H1 (cell line): ENCODE data around the gene PCDHB6. TPM values are rescaled to one million over a fixed set of nuclear protein-coding genes. Genes with fewer than 3 reads are reported as not detected.

Source experiments
- CTCF ChIA-PET: fragments of 300-600 bp; sonication (Branson Sonifier 250); formaldehyde crosslinking; loops from one replicate; lab custom pipeline; 2021; ENCODE audit not compliant: partially characterized antibody; lab: Charles Lee
- POLR2A ChIA-PET: fragments of 300-600 bp; sonication (Branson Sonifier 250); formaldehyde crosslinking; loops from one replicate; lab custom pipeline; 2021; ENCODE audit warnings: inconsistent platforms; ENCODE audit not compliant: partially characterized antibody; lab: Charles Lee
- DNase-seq, 2 experiments: peaks; one replicate each; pipeline versions ENCODE4 v3.0.0 to v3.0.0-alpha.2; 2010 to 2022; ENCODE audit warnings: low spot score in 2 of 2, low read depth in 1 of 2, mixed read lengths in 1 of 2
- FAIRE-seq: peaks from 2 replicates; lab custom pipeline; 2011; peaks lifted over from hg19 to GRCh38; lab: Jason Lieb, UNC
- H2AFZ ChIP-seq: 2 replicates; pipeline ENCODE4 v1.8.1; 2012; ENCODE audit warnings: low read length, inconsistent platforms
- H2AK5ac ChIP-seq: 2 replicates; pipeline ENCODE4 v1.6.1; 2013; ENCODE audit warnings: low read depth, low read length
- H2BK120ac ChIP-seq: replicated peaks from 2 replicates; pipeline ENCODE3; 2013; ENCODE audit warnings: low read depth, low read length, inconsistent platforms
- H2BK12ac ChIP-seq: 2 replicates; pipeline ENCODE4 v1.6.1; 2013; ENCODE audit warnings: low read depth, low read length
- H2BK15ac ChIP-seq: 2 replicates; pipeline ENCODE4 v1.6.1; 2013; ENCODE audit warnings: low read length
- H2BK20ac ChIP-seq: 2 replicates; pipeline ENCODE4 v1.6.1; 2013; ENCODE audit warnings: low read length
- H2BK5ac ChIP-seq: 2 replicates; pipeline ENCODE4 v1.6.1; 2013; ENCODE audit warnings: low read depth, low read length
- H3K14ac ChIP-seq: 2 replicates; pipeline ENCODE4 v1.6.1; 2013; ENCODE audit warnings: inconsistent platforms; ENCODE audit not compliant: insufficient read length
- H3K18ac ChIP-seq: 2 replicates; pipeline ENCODE4 v1.6.1; 2013; ENCODE audit warnings: low read length; ENCODE audit errors: extremely low read depth
- H3K23ac ChIP-seq: 2 replicates; pipeline ENCODE4 v1.6.1; 2013; ENCODE audit warnings: inconsistent platforms; ENCODE audit not compliant: insufficient read length
- H3K23me2 ChIP-seq: 2 replicates; pipeline ENCODE4 v1.6.1; 2013; ENCODE audit warnings: low read depth, low read length
- H3K27ac ChIP-seq: 2 replicates; pipeline ENCODE4 v1.6.1; 2011; ENCODE audit warnings: low read depth, low read length, inconsistent platforms
- H3K27me3 ChIP-seq, 4 experiments: replicated peaks in 1 of 4; 1 replicate in 1 of 4; 2 replicates in 3 of 4; pipeline versions ENCODE4 v1.6.1 to v1.8.1; 2011 to 2013; ENCODE audit warnings: low read length in 3 of 4, mild to moderate bottlenecking in 3 of 4, inconsistent platforms in 2 of 4, mixed read lengths in 2 of 4, moderate library complexity in 1 of 4; ENCODE audit not compliant: control insufficient read depth in 3 of 4, insufficient read depth in 3 of 4; ENCODE audit errors: extremely low read depth in 1 of 4
- H3K36me3 ChIP-seq, 4 experiments: 2 replicates each; pipeline versions ENCODE4 v1.6.1 to v1.8.1; 2011 to 2013; ENCODE audit warnings: mild to moderate bottlenecking in 4 of 4, low read length in 3 of 4, moderate library complexity in 2 of 4, control low read depth in 1 of 4, inconsistent platforms in 1 of 4; ENCODE audit not compliant: insufficient read depth in 4 of 4, control insufficient read depth in 2 of 4
- H3K4ac ChIP-seq: replicated peaks from 2 replicates; pipeline ENCODE3; 2013; ENCODE audit warnings: low read length, low read depth, mixed read lengths, inconsistent platforms; ENCODE audit not compliant: insufficient read length
- H3K4me1 ChIP-seq, 4 experiments: replicated peaks in 1 of 4; 1 replicate in 1 of 4; 2 replicates in 3 of 4; pipeline versions ENCODE4 v1.6.1 to v1.8.1; 2011 to 2013; ENCODE audit warnings: low read length in 3 of 4, inconsistent platforms in 2 of 4, mixed read lengths in 1 of 4; ENCODE audit not compliant: insufficient read depth in 4 of 4, control insufficient read depth in 3 of 4
- H3K4me2 ChIP-seq, 2 experiments: 2 replicates each; pipeline versions ENCODE4 v1.6.1 to v1.8.1; 2011 to 2013; ENCODE audit warnings: low read depth in 2 of 2, low read length in 2 of 2, control low read depth in 1 of 2, inconsistent platforms in 1 of 2, mild to moderate bottlenecking in 1 of 2; ENCODE audit not compliant: insufficient read depth in 1 of 2
- H3K4me3 ChIP-seq, 4 experiments: fragments of 200-600, 300-600 bp in 1 of 4; sonication (generic), shearing (Covaris generic), sonication (Bioruptor Twin) in 1 of 4; 2 replicates each; pipeline versions ENCODE4 v1.5.1 to v1.8.1; 2011 to 2016; ENCODE audit warnings: low read length in 4 of 4, low read depth in 3 of 4, control low read depth in 2 of 4, inconsistent platforms in 2 of 4, mild to moderate bottlenecking in 2 of 4, mixed read lengths in 1 of 4, moderate library complexity in 1 of 4; ENCODE audit not compliant: insufficient read depth in 2 of 4; ENCODE audit errors: extremely low read depth in 1 of 4
- H3K56ac ChIP-seq: replicated peaks from 2 replicates; pipeline ENCODE3; 2013; ENCODE audit warnings: low read depth, mild to moderate bottlenecking, mixed read lengths, low read length, inconsistent platforms; ENCODE audit not compliant: insufficient read length
- H3K79me1 ChIP-seq: 2 replicates; pipeline ENCODE4 v1.6.1; 2013; ENCODE audit warnings: low read depth, low read length, control low read depth
- H3K79me2 ChIP-seq, 2 experiments: 2 replicates each; pipeline versions ENCODE4 v1.6.1 to v1.8.1; 2012 to 2013; ENCODE audit warnings: low read length in 2 of 2, mild to moderate bottlenecking in 2 of 2, inconsistent platforms in 1 of 2; ENCODE audit not compliant: insufficient read depth in 2 of 2, control insufficient read depth in 1 of 2
- H3K9ac ChIP-seq, 4 experiments: replicated peaks in 1 of 4; 1 replicate in 1 of 4; 2 replicates in 3 of 4; pipeline versions ENCODE4 v1.6.1 to v1.8.1; 2011 to 2013; ENCODE audit warnings: low read depth in 3 of 4, low read length in 3 of 4, control low read depth in 2 of 4, mild to moderate bottlenecking in 2 of 4, moderate library complexity in 2 of 4, inconsistent platforms in 1 of 4; ENCODE audit errors: extremely low read depth in 1 of 4
- H3K9me3 ChIP-seq, 2 experiments: 2 replicates each; pipeline versions ENCODE4 v1.6.1 to v1.8.1; 2012 to 2013; ENCODE audit warnings: mild to moderate bottlenecking in 2 of 2, moderate library complexity in 2 of 2, control low read depth in 1 of 2, inconsistent platforms in 1 of 2, low read depth in 1 of 2, low read length in 1 of 2, mixed read lengths in 1 of 2; ENCODE audit not compliant: insufficient read depth in 2 of 2
- H4K20me1 ChIP-seq, 2 experiments: replicated peaks in 1 of 2; 2 replicates each; pipeline versions ENCODE3 to v1.8.1; 2011 to 2013; ENCODE audit warnings: inconsistent platforms in 2 of 2, low read length in 2 of 2, mild to moderate bottlenecking in 1 of 2; ENCODE audit not compliant: insufficient read depth in 2 of 2, control insufficient read depth in 1 of 2
- H4K5ac ChIP-seq: 2 replicates; pipeline ENCODE4 v1.6.1; 2013; ENCODE audit warnings: low read length, low read depth, mixed read lengths, inconsistent platforms; ENCODE audit not compliant: insufficient read length
- H4K8ac ChIP-seq: 2 replicates; pipeline ENCODE4 v1.8.0; 2013; ENCODE audit warnings: mild to moderate bottlenecking, moderate library complexity, low read length, inconsistent platforms; ENCODE audit not compliant: insufficient read depth; ENCODE audit errors: extremely low read depth
- H4K91ac ChIP-seq: replicated peaks from 2 replicates; pipeline ENCODE3; 2013; ENCODE audit warnings: low read length, mixed read lengths, inconsistent platforms; ENCODE audit not compliant: insufficient read length
- CBX5 ChIP-seq: fragments of 300-800, 300-1000 bp; sonication (generic); IDR thresholded peaks from 2 replicates; pipeline ENCODE4 v1.7.1; 2016; ENCODE audit warnings: antibody characterized with exemption, low read length, low read depth
- CBX8 ChIP-seq: fragments of 300-800, 300-1000 bp; sonication (generic); IDR thresholded peaks from 2 replicates; pipeline ENCODE4 v1.7.1; 2016; ENCODE audit warnings: low read depth, low read length, borderline replicate concordance
- CHD2 ChIP-seq: IDR thresholded peaks from 2 replicates; pipeline ENCODE4 v1.6.1; 2012; ENCODE audit warnings: low read length, improper control_type of control experiment
- CREB1 ChIP-seq: IDR thresholded peaks from 2 replicates; pipeline ENCODE4 v1.6.1; 2012; ENCODE audit warnings: inconsistent platforms
- EGR1 ChIP-seq: IDR thresholded peaks from 2 replicates; pipeline ENCODE4 v1.6.1; 2011; ENCODE audit warnings: low read depth, low read length, borderline replicate concordance
- HDAC2 ChIP-seq, 2 experiments: fragments of 300-600 bp in 1 of 2; sonication (generic) in 1 of 2; IDR thresholded peaks; 2 replicates each; pipeline ENCODE4 v1.6.1; 2011 to 2012; ENCODE audit warnings: low read depth in 2 of 2, low read length in 2 of 2, mild to moderate bottlenecking in 2 of 2, moderate library complexity in 2 of 2, borderline replicate concordance in 1 of 2, inconsistent platforms in 1 of 2
- JUN ChIP-seq: IDR thresholded peaks from 2 replicates; pipeline ENCODE4 v1.6.1; 2011; ENCODE audit warnings: low read depth, mild to moderate bottlenecking, improper control_type of control experiment, low read length
- MAFK ChIP-seq: IDR thresholded peaks from 2 replicates; pipeline ENCODE4 v1.6.1; 2012; ENCODE audit warnings: low read depth, mild to moderate bottlenecking, improper control_type of control experiment, low read length
- NRF1 ChIP-seq: IDR thresholded peaks from 2 replicates; pipeline ENCODE4 v1.6.1; 2011; ENCODE audit warnings: mild to moderate bottlenecking, low read depth, low read length, improper control_type of control experiment
- POLR2AphosphoS5 ChIP-seq: IDR thresholded peaks from 2 replicates; pipeline ENCODE4 v1.6.1; 2011; ENCODE audit warnings: low read depth, low read length
- POU5F1 ChIP-seq: IDR thresholded peaks from 2 replicates; pipeline ENCODE4 v1.6.1; 2011; ENCODE audit warnings: low read depth, mild to moderate bottlenecking, low read length, moderate library complexity
- RFX5 ChIP-seq: IDR thresholded peaks from 2 replicates; pipeline ENCODE4 v1.6.1; 2011; ENCODE audit warnings: low read depth, low read length, improper control_type of control experiment, borderline replicate concordance
- SIN3A ChIP-seq, 2 experiments: IDR thresholded peaks in 1 of 2; conservative IDR thresholded peaks in 1 of 2; 2 replicates each; pipeline ENCODE4 v1.6.1; 2011 to 2012; ENCODE audit warnings: low read length in 2 of 2, improper control_type of control experiment in 1 of 2, low read depth in 1 of 2, mild to moderate bottlenecking in 1 of 2
- TCF12 ChIP-seq: IDR thresholded peaks from 2 replicates; pipeline ENCODE4 v1.6.1; 2011; ENCODE audit warnings: low read depth, mild to moderate bottlenecking, low read length
- TEAD4 ChIP-seq: IDR thresholded peaks from 2 replicates; pipeline ENCODE4 v1.6.1; 2012; ENCODE audit warnings: low read depth, low read length, inconsistent platforms, mixed read lengths
- YY1 ChIP-seq: IDR thresholded peaks from 2 replicates; pipeline ENCODE4 v1.6.1; 2011; ENCODE audit warnings: low read depth, mild to moderate bottlenecking, low read length
- WGBS, 2 experiments: shearing (Covaris generic) in 1 of 2; methylation state at CpG; one replicate each; pipeline versions ENCODE4 v1.1.6 to v1.1.7; 2013 to 2015; ENCODE audit warnings: low lambda C conversion rate in 2 of 2, mixed read lengths in 2 of 2, inconsistent platforms in 1 of 2, low coverage in 1 of 2, missing lambda C conversion rate in 1 of 2; ENCODE audit not compliant: insufficient replicate concordance in 2 of 2, insufficient coverage in 1 of 2, insufficient read length in 1 of 2; ENCODE audit errors: extremely low coverage in 1 of 2, missing lambda C conversion rate in 1 of 2; 5-methylcytosine and 5-hydroxymethylcytosine counted together
- polyA plus RNA-seq, 7 experiments: library from polyadenylated mRNA; depleted of rRNA in 3 of 7; stranded (reverse) in 5 of 7; unstranded in 2 of 7; fragments of >200 nt in 5 of 7; fragments of 200-250 nt in 2 of 7; gene quantifications; 1 replicate in 5 of 7; 2 replicates in 1 of 7; 4 replicates in 1 of 7; pipeline versions ENCODE4 v1.2.1 to v1.2.3, GENCODE V29; 2011 to 2013; ENCODE audit warnings: missing spikeins in 2 of 7, mixed read lengths in 2 of 7
- total RNA-seq: library from RNA; stranded (reverse); fragmentation: NEBNext Ultra II Directional; extraction: Animal tissue kit (Norgen Biotek cat#: 25700); gene quantifications from 2 replicates; pipeline ENCODE4 v1.2.1, GENCODE V29; 2021

PCDHB6 gene
- total and polyA plus RNA-seq, 2 of the 8 experiments (the other 6 are each of a cell fraction or from before 2014, with no cell fraction given): 0.28 to 0.29 TPM

- Histone ChIP-seq H3K27me3 (no peaks in the 10 kb centered on the region), H3K23me2 (no peaks in the 10 kb centered on the region), H2BK20ac (no peak overlapping the region), H3K9me3 (peaks cover 5 to 11% of the 10 kb centered on the region in 2 experiments; a peak in 2 of 4 replicates), H3K27ac (no peak overlapping the region), H3K14ac (no peak overlapping the region), H2BK120ac (no peak overlapping the region), H4K20me1 (no peaks in the 10 kb centered on the region), H3K79me1 (no peaks in the 10 kb centered on the region), H2BK15ac (no peak overlapping the region), H4K5ac (no peak overlapping the region), H2BK5ac (no peak overlapping the region), H3K36me3 (no peaks in the 10 kb centered on the region), H2AFZ (no peak overlapping the region), H3K9ac (no peak overlapping the region), H2AK5ac (no peak overlapping the region), H3K56ac (no peak overlapping the region), H4K91ac (no peak overlapping the region), H2BK12ac (no peak overlapping the region), H3K79me2 (no peaks in the 10 kb centered on the region), H3K4ac (no peak overlapping the region), H4K8ac (no peak overlapping the region), H3K23ac (no peak overlapping the region), H3K18ac (no peak overlapping the region), H3K4me3 (no peak overlapping the region), H3K4me1 (no peaks in the 10 kb centered on the region), H3K4me2 (no peak overlapping the region)
- WGBS, 2 experiments: 93% methylated on average over 13 of the region's 13 CpGs; no CpG with 5 or more reads in 1 of the 2 experiments
- CTCF ChIA-PET: interaction anchor here (1.1 to 1.9 kb wide), 11 partner anchors 8 to 266 kb away, joined by 3 to 9 read pairs (median 5); partner anchors contain the start of genes PCDHB10, PCDHB11, PCDHB16 and PCDHB2
- no peak for DNase-seq
- POLR2A ChIA-PET: no interaction called here
- FAIRE-seq: no peak
- TF ChIP-seq JUN (no peak), RFX5 (no peak), HDAC2 (IDR thresholded peaks at IDR 0.05; ENCODE audit: borderline replicate concordance in 1 of 2, low read depth in 2 of 2, low read length in 2 of 2) (no peak), SIN3A (conservative IDR thresholded peaks at IDR 0.05 in 1 of 2, IDR thresholded peaks at IDR 0.05 in 1 of 2; ENCODE audit: low read depth in 1 of 2, low read length in 2 of 2) (no peak), CBX8 (no peak), CREB1 (no peak), POLR2AphosphoS5 (no peak), NRF1 (no peak), POU5F1 (no peak), EGR1 (no peak), CHD2 (no peak), TCF12 (no peak), MAFK (no peak), TEAD4 (no peak), YY1 (no peak), CBX5 (no peak)
Measured at GRCh38 chr5:141150993-141151325, 1.1 kb downstream of the PCDHB6 start.
